ENCODE measurements around the gene SNX14. TPM values are rescaled to one million over a fixed set of nuclear protein-coding genes. Genes with fewer than 3 reads are reported as not detected.

Gene SNX14
- total RNA-seq, 1 experiment from 2014 or later = 119 TPM

DNA sequence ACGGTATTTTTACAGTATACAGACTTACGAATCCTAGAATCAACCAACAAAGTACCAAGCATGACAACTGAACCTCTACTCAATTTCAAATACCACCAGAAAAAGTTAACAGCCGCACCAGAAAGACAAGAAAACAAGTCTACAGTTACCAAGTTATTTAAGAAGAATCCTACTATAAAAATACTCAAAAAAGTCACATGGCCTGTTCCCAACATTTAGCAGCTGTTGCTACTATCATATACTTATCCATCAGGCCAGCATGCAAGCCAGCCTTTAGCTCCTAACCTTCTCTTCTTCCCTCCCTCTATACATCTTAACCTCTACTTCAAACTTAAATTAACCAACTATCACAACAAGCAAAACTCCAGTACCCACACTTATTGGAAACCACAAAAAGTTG lies 47.2 kb upstream of the SNX14 start:
- Histone ChIP-seq H3K4me1 (ENCODE audit: control insufficient read depth, insufficient read depth, low read length) (peaks cover 21% of the 10 kb centered on the region; the same call in 1 of the 2 replicates), H3K4me3 (ENCODE audit: low read depth in 2 of 2, low read length in 2 of 2) (peak overlapping the region; percentile 79 to 91), H3K27ac (ENCODE audit: low read length) (peak overlapping the region; percentile 95), H3K27me3 (ENCODE audit: control insufficient read depth, insufficient read depth, low read length) (no peaks in the 10 kb centered on the region), H3K9me3 (ENCODE audit: control insufficient read depth, insufficient read depth, low read depth, low read length) (no peaks in the 10 kb centered on the region), H3K36me3 (ENCODE audit: control insufficient read depth, insufficient read depth, low read length) (peaks cover 48% of the 10 kb centered on the region)
- BruUV-seq (replicated peaks) = no TSS peak
- TF ChIP-seq TCF7L2 (IDR thresholded peaks at IDR 0.05; ENCODE audit: low read depth, low read length) (no peak), POLR2AphosphoS5 (IDR thresholded peaks at IDR 0.05; ENCODE audit: low read depth, low read length) (no peak), SIN3A (IDR thresholded peaks at IDR 0.05; ENCODE audit: borderline replicate concordance, insufficient read depth, low read depth, low read length) (no peak)
- TF ChIP-seq, protein P1, sequence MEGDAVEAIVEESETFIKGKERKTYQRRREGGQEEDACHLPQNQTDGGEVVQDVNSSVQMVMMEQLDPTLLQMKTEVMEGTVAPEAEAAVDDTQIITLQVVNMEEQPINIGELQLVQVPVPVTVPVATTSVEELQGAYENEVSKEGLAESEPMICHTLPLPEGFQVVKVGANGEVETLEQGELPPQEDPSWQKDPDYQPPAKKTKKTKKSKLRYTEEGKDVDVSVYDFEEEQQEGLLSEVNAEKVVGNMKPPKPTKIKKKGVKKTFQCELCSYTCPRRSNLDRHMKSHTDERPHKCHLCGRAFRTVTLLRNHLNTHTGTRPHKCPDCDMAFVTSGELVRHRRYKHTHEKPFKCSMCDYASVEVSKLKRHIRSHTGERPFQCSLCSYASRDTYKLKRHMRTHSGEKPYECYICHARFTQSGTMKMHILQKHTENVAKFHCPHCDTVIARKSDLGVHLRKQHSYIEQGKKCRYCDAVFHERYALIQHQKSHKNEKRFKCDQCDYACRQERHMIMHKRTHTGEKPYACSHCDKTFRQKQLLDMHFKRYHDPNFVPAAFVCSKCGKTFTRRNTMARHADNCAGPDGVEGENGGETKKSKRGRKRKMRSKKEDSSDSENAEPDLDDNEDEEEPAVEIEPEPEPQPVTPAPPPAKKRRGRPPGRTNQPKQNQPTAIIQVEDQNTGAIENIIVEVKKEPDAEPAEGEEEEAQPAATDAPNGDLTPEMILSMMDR (IDR thresholded peaks at IDR 0.05) = no peak
- TF ChIP-seq, protein P2, sequence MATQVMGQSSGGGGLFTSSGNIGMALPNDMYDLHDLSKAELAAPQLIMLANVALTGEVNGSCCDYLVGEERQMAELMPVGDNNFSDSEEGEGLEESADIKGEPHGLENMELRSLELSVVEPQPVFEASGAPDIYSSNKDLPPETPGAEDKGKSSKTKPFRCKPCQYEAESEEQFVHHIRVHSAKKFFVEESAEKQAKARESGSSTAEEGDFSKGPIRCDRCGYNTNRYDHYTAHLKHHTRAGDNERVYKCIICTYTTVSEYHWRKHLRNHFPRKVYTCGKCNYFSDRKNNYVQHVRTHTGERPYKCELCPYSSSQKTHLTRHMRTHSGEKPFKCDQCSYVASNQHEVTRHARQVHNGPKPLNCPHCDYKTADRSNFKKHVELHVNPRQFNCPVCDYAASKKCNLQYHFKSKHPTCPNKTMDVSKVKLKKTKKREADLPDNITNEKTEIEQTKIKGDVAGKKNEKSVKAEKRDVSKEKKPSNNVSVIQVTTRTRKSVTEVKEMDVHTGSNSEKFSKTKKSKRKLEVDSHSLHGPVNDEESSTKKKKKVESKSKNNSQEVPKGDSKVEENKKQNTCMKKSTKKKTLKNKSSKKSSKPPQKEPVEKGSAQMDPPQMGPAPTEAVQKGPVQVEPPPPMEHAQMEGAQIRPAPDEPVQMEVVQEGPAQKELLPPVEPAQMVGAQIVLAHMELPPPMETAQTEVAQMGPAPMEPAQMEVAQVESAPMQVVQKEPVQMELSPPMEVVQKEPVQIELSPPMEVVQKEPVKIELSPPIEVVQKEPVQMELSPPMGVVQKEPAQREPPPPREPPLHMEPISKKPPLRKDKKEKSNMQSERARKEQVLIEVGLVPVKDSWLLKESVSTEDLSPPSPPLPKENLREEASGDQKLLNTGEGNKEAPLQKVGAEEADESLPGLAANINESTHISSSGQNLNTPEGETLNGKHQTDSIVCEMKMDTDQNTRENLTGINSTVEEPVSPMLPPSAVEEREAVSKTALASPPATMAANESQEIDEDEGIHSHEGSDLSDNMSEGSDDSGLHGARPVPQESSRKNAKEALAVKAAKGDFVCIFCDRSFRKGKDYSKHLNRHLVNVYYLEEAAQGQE (IDR thresholded peaks at IDR 0.05; ENCODE audit: insufficient read depth in 1 of 2, low read depth in 2 of 2, low read length in 1 of 2) = no peak
- DNase-seq (ENCODE audit: low read depth, low spot score) (no peak), ATAC-seq (no peak)
- ChIA-PET CTCF (no interaction called here), POLR2A (interaction anchor here (0.8 to 1.0 kb wide), 2 partner anchors 34 to 38 kb away, joined by 4 to 6 read pairs; no protein-coding TSS in a partner anchor)
- in situ Hi-C loops (cut with HindIII; ENCODE audit: low pct_unique_long_range_greater_than_20kb, low sequenced_read_pairs) (no loop called here), intact Hi-C loops (cut with micrococcal nuclease; ENCODE audit: unreplicated experiment) (no loop called here)

DNA sequence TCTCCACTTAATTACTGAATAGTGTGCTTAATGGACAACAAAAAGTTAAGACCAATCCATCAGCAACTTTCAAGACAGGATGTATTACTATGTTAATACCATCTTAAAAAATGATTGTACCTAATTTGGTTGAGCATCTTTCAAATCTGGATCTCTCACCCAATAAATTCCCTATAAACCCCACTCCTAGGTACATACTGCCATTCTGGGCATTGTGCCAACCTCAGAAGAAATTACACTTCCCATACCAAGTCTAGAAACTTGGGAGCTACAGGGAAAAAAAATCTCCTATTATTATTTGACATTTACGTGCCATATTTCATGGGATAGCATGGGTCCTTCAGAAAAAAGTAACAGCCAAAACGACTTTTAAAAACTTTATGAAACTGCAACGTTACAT lies 43.9 kb upstream of the SNX14 start:
- Histone ChIP-seq H3K9me3 (ENCODE audit: control insufficient read depth, insufficient read depth, low read depth, low read length) (no peaks in the 10 kb centered on the region), H3K4me3 (ENCODE audit: low read depth in 2 of 2, low read length in 2 of 2) (no peak overlapping the region), H3K4me1 (ENCODE audit: control insufficient read depth, insufficient read depth, low read length) (peaks cover 17% of the 10 kb centered on the region; the same call in 1 of the 2 replicates), H3K36me3 (ENCODE audit: control insufficient read depth, insufficient read depth, low read length) (peaks cover 60% of the 10 kb centered on the region), H3K27me3 (ENCODE audit: control insufficient read depth, insufficient read depth, low read length) (no peaks in the 10 kb centered on the region), H3K27ac (ENCODE audit: low read length) (no peak overlapping the region)
- TF ChIP-seq TCF7L2 (IDR thresholded peaks at IDR 0.05; ENCODE audit: low read depth, low read length) = no peak
- TF ChIP-seq, protein P1 (IDR thresholded peaks at IDR 0.05) = no peak
- TF ChIP-seq POLR2AphosphoS5 (IDR thresholded peaks at IDR 0.05; ENCODE audit: low read depth, low read length) = no peak
- TF ChIP-seq, protein P2 (IDR thresholded peaks at IDR 0.05; ENCODE audit: insufficient read depth in 1 of 2, low read depth in 2 of 2, low read length in 1 of 2) = no peak
- TF ChIP-seq SIN3A (IDR thresholded peaks at IDR 0.05; ENCODE audit: borderline replicate concordance, insufficient read depth, low read depth, low read length) = no peak
- POLR2A ChIA-PET = interaction anchor here (0.6 to 1.4 kb wide), 2 partner anchors 17 to 38 kb away, joined by 5 read pairs; no protein-coding TSS in a partner anchor
- CTCF ChIA-PET = no interaction called here
- in situ Hi-C loops (cut with HindIII; ENCODE audit: low pct_unique_long_range_greater_than_20kb, low sequenced_read_pairs) = no loop called here
- DNase-seq (ENCODE audit: low read depth, low spot score) (no peak), ATAC-seq (no peak)
- BruUV-seq (replicated peaks) = no TSS peak
- intact Hi-C loops (cut with micrococcal nuclease; ENCODE audit: unreplicated experiment) = no loop called here

Data from Panc1 (cell line).